GM12875 (cell line): ENCODE results near the gene MAP3K14.
A peak's percentile ranks its signal among the peaks of the same experiment; 100 is the strongest.

Experiments used
- H3K4me3 ChIP-seq: one replicate; pipeline ENCODE4 v1.5.1; 2011; ENCODE audit warnings: low read depth, low read length, control low read depth
- TF ChIP-seq, protein P1 (sequence below): IDR thresholded peaks from 2 replicates; pipeline ENCODE4 v1.5.1; 2011; ENCODE audit warnings: low read depth, mild to moderate bottlenecking, control low read depth, inconsistent platforms, low read length, moderate library complexity, borderline replicate concordance; ENCODE audit not compliant: insufficient read depth

Gene MAP3K14

DNA sequence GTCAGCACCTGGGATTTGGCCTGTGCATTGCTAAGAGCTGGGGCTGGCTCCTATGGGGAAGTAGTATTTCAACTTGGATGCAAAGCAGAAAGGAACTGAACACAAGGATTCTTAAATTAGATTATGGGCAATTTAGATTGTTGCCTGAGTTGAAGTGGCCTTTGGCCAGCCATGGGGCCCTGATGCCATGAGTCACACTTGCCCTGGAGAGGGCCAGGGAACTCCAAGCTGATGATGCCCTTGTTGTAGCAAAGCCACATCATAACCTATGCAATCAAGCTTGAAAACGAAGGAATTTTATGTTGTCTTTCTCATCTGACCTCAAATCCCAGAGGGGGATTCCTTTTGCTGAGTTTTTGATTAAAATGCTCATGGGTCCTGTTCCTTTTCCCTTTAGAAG is 51.0 kb downstream of the MAP3K14 start:
- H3K4me3 ChIP-seq: no peak overlapping the region
- TF ChIP-seq, protein P1, sequence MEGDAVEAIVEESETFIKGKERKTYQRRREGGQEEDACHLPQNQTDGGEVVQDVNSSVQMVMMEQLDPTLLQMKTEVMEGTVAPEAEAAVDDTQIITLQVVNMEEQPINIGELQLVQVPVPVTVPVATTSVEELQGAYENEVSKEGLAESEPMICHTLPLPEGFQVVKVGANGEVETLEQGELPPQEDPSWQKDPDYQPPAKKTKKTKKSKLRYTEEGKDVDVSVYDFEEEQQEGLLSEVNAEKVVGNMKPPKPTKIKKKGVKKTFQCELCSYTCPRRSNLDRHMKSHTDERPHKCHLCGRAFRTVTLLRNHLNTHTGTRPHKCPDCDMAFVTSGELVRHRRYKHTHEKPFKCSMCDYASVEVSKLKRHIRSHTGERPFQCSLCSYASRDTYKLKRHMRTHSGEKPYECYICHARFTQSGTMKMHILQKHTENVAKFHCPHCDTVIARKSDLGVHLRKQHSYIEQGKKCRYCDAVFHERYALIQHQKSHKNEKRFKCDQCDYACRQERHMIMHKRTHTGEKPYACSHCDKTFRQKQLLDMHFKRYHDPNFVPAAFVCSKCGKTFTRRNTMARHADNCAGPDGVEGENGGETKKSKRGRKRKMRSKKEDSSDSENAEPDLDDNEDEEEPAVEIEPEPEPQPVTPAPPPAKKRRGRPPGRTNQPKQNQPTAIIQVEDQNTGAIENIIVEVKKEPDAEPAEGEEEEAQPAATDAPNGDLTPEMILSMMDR: no peak

- H3K4me3 ChIP-seq: no peak overlapping the region
- TF ChIP-seq, protein P1: no peak
Observed at GRCh38 chr17:45264988-45265387, 51.8 kb downstream of the MAP3K14 start.

DNA sequence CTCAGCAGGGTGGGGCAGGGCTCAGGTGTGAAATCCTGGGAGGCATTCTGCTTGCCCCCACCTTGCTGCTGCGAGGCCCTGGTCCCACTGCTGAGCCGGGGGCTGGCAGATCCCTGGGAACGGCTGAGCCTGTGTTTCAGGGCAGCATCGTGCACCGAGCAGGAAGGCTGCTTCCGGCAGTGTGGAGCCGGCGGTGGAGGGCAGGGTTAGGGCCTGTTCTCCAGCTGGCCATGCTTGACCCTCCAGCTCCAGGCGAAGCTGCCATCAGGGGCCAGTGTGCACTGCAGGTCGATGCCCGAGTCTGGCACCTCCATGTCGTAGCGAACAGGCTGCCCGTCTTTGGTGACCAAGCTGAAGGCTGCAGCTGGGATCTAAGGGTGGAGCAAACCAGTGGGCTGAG is 52.4 kb downstream of the MAP3K14 start:
- TF ChIP-seq, protein P1: no peak
- H3K4me3 ChIP-seq: no peak overlapping the region

- TF ChIP-seq, protein P1: no peak
- H3K4me3 ChIP-seq: no peak overlapping the region
Observed at GRCh38 chr17:45263477-45263860, 53.4 kb downstream of the MAP3K14 start.

DNA sequence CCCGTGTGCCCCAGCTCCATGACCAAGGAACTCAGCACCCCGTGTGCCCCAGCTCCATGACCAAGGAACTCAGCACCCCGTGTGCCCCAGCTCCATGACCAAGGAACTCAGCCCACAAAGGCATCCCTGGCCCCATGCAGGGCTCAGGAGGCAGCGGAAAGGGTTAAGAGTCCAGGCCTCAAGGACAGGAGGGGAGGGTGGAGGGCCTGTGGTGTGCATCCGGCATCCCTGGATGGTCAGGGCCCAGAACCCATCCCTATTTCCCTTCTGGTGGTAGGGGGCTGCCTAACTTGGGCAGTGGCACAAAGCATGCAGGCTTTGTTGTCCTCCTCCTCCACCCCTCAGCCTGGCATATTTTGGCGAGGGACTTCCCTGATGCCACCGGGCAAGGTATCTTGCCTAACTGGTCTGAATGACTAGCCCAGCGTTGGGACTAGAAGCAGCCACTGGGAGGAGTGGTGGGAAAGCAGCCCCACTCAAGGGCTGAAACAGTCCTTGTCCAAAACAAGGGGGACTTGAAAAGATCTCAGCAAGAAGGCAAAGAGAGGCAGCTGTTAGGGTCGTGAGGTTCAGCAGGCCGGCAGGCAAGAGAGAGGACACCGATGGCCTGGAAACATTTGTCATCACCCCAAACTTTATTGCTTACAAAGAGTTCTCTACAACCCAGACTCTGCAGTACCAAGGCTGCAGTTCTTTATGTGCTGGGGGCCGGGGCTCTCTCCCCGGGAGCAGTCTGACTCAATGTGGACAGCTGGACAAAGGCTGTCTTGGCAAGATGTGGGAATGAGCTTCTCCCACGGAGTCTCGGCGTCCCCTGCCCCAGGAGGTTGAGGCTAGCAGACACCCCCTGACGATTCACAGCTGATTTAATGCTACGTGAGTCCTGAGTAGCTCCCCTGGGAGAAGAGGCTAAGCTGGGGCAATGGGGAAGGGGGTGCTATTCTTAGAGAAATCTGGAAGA is 54.0 kb downstream of the MAP3K14 start:
- H3K4me3 ChIP-seq: peak overlapping the region; percentile 53
- TF ChIP-seq, protein P1: no peak

DNA sequence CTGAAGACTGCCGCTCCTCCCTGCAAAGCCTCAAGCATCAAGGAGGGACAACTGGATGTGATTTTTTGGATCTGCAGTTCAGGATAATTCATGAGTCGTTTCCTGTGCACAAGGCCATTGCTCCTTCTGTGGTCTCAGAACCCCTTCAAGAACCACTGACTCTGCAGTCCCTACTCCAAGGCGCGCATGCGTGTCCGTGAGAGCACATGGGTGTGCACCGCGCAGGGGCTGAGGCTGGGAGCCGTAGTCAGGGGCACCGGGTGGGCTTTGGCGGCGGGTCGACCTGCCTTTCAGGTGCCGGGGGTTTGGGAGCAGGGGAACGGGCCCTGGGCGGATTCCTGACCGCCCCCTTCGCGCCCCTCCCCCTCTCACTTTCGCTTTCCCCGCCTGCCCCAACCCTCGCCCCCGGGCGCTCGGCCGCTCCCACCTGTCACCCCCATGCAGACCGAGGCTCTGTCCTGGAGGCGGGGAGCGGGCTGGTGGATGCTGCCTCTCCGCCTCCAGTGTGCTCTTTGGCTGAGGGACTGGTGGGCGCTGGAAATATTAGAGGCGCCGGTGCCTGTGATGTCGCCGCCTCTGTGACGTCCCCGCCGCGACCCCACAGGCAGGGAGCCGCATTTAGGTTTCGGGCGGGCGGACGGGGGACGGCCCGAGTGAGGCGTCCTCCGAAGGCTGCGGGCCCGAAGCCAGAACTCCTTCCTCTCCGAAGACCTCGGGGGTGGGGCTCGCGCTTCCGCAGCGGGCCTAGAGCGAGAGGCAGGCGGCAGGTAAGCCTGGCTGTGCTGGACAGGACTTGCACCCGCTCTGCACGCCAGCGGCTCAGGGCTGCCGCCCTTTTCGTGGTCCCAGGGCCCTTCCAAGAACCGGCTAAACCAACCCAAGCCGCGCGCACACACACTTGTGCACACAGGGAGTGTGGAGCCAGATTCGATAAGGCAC is 55.0 kb downstream of the MAP3K14 start, which contains the start of gene SPATA32:
TSS of gene SPATA32 (minus strand) at position 518 of the 939 bp plus-strand sequence. CDS start at position 440, 78 bp downstream.
- H3K4me3 ChIP-seq: peak within 1 kb of the TSS; percentile 53
- TF ChIP-seq, protein P1: no peak
